Measurements from ENCODE around the gene PIK3CB. TPM values are rescaled to one million over a fixed set of nuclear protein-coding genes. Genes with fewer than 3 reads are reported as not detected.

Gene PIK3CB
- total RNA-seq, 4 donors from 2014 or later, result 36.6 to 44.0 (median 38.9) TPM

- TF ChIP-seq CTCF (IDR thresholded peaks at IDR 0.05; ENCODE audit: low read depth), result no peak
Observed at GRCh38 chr3:138786788-138787271, 47.9 kb downstream of the PIK3CB start.

GRCh38 chr3:138785951-138786350, 48.8 kb downstream of the PIK3CB start:
- TF ChIP-seq CTCF (IDR thresholded peaks at IDR 0.05; ENCODE audit: low read depth), result no peak

DNA sequence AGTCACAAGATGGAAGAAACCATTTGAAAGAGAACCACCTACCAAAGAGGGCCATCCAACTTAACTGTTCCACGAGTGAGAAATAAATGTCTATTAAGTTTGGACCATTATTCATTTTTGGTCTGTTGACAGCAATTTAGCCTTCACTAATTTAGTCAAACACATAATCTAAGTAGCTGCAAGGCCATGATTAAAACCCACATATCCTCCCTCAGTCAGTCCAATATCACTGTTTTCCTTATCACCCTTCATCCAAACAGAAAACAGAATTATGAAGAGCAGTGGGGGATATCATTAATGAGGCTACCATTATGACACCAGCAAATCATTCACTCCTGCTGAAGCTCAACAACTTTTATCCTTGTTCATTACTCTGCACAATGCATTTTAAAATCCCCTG, 52.0 kb downstream of the PIK3CB start:
- no peak for TF ChIP-seq CTCF (IDR thresholded peaks at IDR 0.05; ENCODE audit: low read depth)

- no peak for TF ChIP-seq CTCF (IDR thresholded peaks at IDR 0.05; ENCODE audit: low read depth)
Observed at GRCh38 chr3:138781012-138781470, 53.7 kb downstream of the PIK3CB start.

DNA sequence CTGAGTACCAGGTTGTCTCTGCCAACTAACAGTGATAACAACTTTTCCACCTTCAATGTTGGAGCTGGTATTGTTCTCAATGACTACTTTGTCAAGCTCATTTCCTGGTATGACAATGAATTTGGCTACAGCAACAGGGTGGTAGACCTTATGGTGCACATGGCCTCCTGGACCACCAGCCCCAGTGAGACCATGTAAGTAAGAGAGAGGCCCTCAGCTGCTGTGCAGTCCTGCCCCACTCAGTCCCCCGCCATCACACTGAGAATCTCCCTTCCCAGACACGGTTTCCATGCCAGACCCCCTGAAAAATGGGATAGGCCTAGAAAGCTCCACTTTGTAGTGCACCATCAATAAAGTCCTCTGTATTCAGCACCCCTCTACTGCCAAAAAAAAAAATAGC, 56.1 kb downstream of the PIK3CB start:
- TF ChIP-seq CTCF (IDR thresholded peaks at IDR 0.05; ENCODE audit: low read depth), result no peak

GRCh38 chr3:138776961-138777360, 57.8 kb downstream of the PIK3CB start:
- TF ChIP-seq CTCF (IDR thresholded peaks at IDR 0.05; ENCODE audit: low read depth), result no peak

DNA sequence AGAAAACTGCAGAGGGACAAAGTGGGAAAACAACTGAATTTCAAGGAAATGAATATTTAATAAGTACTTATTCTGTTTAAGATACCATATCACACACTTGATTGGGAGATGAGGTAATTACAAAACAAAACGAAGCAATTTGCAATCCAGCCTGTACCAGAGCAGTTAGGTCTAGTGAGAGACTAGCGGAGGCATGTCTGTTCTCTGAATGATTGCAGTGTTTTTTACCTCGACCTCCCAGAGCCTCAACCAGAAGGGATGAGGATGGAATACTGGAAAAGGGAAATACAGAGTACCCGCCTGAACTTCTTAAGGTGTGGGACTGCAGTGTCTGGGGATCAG, 59.5 kb downstream of the PIK3CB start:
- TF ChIP-seq CTCF (IDR thresholded peaks at IDR 0.05; ENCODE audit: low read depth), result no peak
